Dendritic cell treated with granulocyte-macrophage colony-stimulating factor and Interleukin-4, amounts not matched to agents 40 ng/mL and 50 ng/mL, for 4 days (primary cell): ENCODE data around the gene SDHAF3.
"Not testable (repeated sequence)": the region's sequence is repeated elsewhere in the genome, so short reads cannot be mapped to it uniquely, and the experiment has no call there.

Source experiments
- H3K27ac Mint-ChIP-seq: one replicate; pipeline ENCODE4 v1.8.0; 2022; ENCODE audit warnings: mild to moderate bottlenecking, mixed read lengths
- H3K27me3 Mint-ChIP-seq: one replicate; pipeline ENCODE4 v1.8.0; 2022; ENCODE audit warnings: mild to moderate bottlenecking, mixed read lengths
- H3K36me3 Mint-ChIP-seq: one replicate; pipeline ENCODE4 v1.8.0; 2022; ENCODE audit warnings: low read depth, mixed read lengths
- H3K4me1 Mint-ChIP-seq: one replicate; pipeline ENCODE4 v1.8.0; 2022; ENCODE audit warnings: low read depth, mixed read lengths
- H3K4me3 Mint-ChIP-seq: one replicate; pipeline ENCODE4 v1.8.0; 2022; ENCODE audit warnings: mild to moderate bottlenecking, moderate library complexity, mixed read lengths
- H3K9me3 Mint-ChIP-seq: one replicate; pipeline ENCODE4 v1.8.0; 2022; ENCODE audit warnings: mixed read lengths
- intact Hi-C: fragments of 100-400 bp; cut with micrococcal nuclease; formaldehyde crosslinking; loops from one replicate; pipeline ENCODE4 v1.15.0; 2022

Gene SDHAF3

DNA sequence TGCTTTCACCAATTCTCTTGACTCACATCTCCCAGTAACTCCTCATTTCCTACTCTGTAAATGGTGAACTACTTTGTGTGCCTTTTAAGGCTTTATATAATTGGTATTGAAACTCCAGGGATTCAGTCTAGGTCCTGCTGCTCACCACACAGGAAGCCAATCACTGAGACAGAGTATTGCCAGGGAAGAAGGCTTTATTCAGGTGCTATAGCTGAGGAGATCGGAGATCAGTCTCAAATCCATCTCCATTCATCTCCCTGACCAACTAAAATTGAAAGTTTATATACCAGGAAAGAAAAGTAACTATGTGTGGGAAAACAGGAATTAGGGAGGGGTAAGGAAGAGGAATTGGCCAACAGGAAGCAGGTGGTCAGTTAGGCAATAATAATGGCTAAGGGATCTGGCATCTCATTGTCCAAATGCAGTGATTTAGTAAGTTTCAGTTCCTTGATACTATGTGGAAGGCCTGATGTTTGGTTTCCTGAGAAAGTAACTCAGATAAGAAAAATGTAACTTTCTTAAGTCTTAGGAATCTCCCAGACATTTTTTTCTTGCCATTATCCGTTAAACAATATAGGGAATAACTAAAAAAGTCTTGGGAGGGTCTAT, 10.2 kb upstream of the SDHAF3 start:
- Mint-ChIP-seq H3K4me1 (no peaks in the 10 kb centered on the region), H3K4me3 (no peak overlapping the region), H3K9me3 (peaks cover 36% of the 10 kb centered on the region), H3K36me3 (no peaks in the 10 kb centered on the region), H3K27ac (no peak overlapping the region), H3K27me3 (peaks cover 9% of the 10 kb centered on the region)
- intact Hi-C loops: no loop called here

DNA sequence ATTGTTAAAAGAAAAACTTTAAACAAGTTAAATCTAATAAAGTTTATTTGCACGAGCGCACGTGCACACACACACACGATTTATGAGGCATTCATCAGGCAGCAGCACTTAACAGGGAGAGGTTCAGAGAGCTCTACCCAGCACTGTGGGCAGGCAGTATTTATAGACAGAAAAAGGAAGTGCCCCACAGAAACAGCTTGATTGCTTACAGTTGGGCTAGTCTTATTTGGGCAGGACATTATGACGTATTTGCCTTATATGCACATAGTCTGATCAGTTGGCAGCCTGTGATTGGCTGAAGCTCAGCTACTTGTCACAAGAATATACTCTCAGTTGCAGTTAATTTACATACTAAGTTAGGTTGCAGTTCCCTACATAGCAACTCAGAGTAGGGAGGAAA, 1.2 kb upstream of the SDHAF3 start:
- Mint-ChIP-seq H3K9me3 (peaks cover 14% of the 10 kb centered on the region), H3K36me3 (peaks cover 17% of the 10 kb centered on the region), H3K4me3 (no peak overlapping the region), H3K27me3 (peaks cover 2% of the 10 kb centered on the region), H3K4me1 (peaks cover 36% of the 10 kb centered on the region), H3K27ac (peak overlapping the region; percentile 89)
- intact Hi-C loops: loop anchor here (5.0 to 10.0 kb wide), 2 partner anchors 856 to 1168 kb away; partner anchors contain the start of gene BRI3

DNA sequence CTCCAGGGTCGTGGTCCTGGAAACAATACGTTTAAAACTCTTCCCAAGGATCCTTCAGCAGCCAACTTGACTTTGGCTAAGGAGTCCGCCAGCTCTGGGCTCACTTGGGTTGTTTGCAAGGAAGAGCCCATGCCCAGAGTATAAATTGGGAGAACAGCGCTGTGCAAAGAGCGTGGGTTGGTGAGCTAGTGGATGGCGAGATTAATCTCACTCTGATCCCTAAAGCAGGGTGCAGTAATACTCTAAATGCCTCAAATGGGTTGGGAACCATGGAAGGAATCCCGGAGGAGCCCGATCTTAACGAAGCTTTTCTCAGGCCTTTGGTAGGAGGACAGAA, 495 bp upstream of the SDHAF3 start:
- intact Hi-C loops: loop anchor here (5.0 to 10.0 kb wide), 2 partner anchors 855 to 1168 kb away; partner anchors contain the start of gene BRI3
- H3K4me1 Mint-ChIP-seq: peaks cover 36% of the 10 kb centered on the region
- H3K36me3 Mint-ChIP-seq: peaks cover 17% of the 10 kb centered on the region
- no peaks in the 10 kb centered on the region for H3K27me3 Mint-ChIP-seq
- H3K9me3 Mint-ChIP-seq: peaks cover 13% of the 10 kb centered on the region
- peak overlapping the region; percentile 89 for H3K27ac Mint-ChIP-seq
- H3K4me3 Mint-ChIP-seq: peak overlapping the region; percentile 92

DNA sequence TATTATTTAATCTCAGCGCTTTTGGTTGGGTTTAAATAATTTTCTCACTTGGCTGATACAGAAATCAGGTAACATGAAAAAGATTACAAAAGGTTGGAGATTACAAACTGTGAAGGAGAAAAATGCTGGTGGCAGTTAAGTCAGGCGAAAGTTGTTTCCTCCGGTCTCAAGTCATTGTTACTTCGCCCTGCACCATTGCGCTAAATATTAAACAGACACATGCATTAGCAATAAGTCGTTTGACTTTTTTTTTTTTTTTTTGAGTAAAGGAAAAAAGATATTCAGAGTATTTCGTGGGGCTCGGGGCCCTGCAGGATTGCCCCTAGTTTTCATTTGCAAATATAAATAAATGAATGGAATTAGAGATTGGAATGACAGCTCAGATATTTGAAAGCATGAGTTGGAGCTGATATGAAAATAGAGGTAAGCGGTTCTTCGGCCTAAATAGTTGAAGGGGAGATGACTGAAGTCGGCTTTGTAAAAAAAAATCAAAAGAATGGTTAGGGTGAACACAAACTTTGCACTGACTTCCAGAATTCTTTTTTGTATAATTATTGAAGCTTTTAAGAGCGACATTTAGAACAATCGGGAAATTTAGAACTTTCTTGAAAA, 914 bp downstream of the SDHAF3 start:
- Mint-ChIP-seq H3K4me1 (peaks cover 36% of the 10 kb centered on the region), H3K36me3 (peaks cover 17% of the 10 kb centered on the region), H3K27ac (peak overlapping the region; percentile 89), H3K27me3 (no peaks in the 10 kb centered on the region), H3K9me3 (peaks cover 13% of the 10 kb centered on the region), H3K4me3 (peak overlapping the region; percentile 92)
- intact Hi-C loops: loop anchor here (5.0 to 10.0 kb wide), 2 partner anchors 854 to 1166 kb away; partner anchors contain the start of gene BRI3

DNA sequence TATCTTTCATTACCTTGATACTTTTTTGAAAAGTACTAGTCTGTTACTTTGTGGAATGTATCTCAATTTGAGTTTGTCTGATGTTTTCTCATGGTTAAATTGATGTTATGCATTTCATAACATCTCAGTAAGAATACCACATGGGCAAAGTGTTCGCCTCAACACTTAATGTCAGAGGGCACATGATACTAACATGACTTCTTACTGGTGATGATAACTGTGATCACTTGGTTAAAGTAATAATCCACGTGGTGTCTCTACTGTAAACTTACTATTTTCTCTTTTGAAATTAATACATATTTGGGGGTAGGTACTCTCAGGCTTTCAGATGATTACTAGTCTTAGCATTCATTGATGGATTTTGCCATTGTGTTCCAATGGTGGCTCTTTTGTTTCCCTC, 2.2 kb downstream of the SDHAF3 start:
- Mint-ChIP-seq H3K4me3 (no peak overlapping the region), H3K27me3 (no peaks in the 10 kb centered on the region), H3K4me1 (peaks cover 36% of the 10 kb centered on the region), H3K36me3 (peaks cover 17% of the 10 kb centered on the region), H3K27ac (no peak overlapping the region), H3K9me3 (peaks cover 14% of the 10 kb centered on the region)
- intact Hi-C loops: loop anchor here (5.0 to 10.0 kb wide), 2 partner anchors 853 to 1165 kb away; partner anchors contain the start of gene BRI3

DNA sequence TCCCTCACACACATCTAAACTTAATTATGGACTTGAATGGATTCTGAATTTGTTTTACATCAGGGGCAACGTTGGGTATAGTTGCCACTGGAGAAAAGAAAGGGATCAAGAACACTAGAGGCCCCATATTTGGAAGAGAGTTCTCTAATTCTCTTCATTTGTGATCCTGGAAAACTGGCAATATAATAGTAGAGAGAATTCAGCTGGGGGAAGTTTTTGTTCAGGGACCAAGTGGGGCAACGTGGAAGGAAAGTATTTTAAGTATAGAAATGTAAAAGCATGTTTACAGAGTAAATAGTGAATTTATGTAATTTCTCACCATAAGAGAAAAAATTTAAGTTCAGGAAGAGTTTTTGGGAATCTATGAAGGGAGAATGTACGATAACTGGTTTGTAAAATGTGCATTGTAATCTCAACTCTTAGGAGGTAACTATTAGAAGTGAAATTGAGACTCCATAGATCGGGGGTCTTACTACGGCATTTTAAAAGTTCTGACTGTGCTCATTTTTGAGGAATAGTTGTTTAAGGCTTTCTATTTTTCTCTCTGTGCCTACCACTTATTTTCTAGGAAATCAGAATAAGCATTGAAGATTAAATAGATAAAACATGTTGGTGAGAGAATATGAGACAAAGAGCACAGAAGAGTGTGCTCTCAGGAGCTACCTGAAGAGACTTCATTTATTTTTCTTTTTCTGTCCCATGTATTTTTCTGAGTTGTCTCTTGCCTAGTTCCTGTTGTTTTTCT, 3.4 kb downstream of the SDHAF3 start:
- H3K4me1 Mint-ChIP-seq: peaks cover 33% of the 10 kb centered on the region
- no peak overlapping the region for H3K4me3 Mint-ChIP-seq
- H3K36me3 Mint-ChIP-seq: peaks cover 22% of the 10 kb centered on the region
- intact Hi-C loops: no loop called here
- H3K9me3 Mint-ChIP-seq: peaks cover 26% of the 10 kb centered on the region
- no peak overlapping the region for H3K27ac Mint-ChIP-seq
- no peaks in the 10 kb centered on the region for H3K27me3 Mint-ChIP-seq

DNA sequence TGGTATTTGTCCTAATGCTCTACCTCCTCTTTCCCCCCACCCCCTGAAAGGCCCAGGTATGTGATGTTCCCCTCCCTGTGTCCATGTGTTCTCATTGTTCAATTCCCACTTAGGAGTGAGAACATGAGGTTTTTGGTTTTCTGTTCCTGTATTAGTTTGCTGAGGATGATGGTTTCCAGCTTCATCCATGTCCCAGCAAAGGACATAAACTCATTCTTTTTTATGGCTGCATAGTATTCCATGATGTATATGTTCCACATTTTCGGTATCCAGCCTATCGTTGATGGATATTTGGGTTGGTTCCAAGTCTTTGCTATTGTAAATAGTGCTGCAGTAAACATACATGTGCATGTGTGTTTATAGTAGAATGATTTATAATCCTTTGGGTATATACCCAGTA, 5.6 kb downstream of the SDHAF3 start:
- Mint-ChIP-seq H3K9me3 (peaks cover 13% of the 10 kb centered on the region), H3K4me1 (peaks cover 17% of the 10 kb centered on the region)
- H3K27me3 Mint-ChIP-seq, H3K27ac Mint-ChIP-seq, H3K4me3 Mint-ChIP-seq, H3K36me3 Mint-ChIP-seq, intact Hi-C loops: not testable (repeated sequence)

DNA sequence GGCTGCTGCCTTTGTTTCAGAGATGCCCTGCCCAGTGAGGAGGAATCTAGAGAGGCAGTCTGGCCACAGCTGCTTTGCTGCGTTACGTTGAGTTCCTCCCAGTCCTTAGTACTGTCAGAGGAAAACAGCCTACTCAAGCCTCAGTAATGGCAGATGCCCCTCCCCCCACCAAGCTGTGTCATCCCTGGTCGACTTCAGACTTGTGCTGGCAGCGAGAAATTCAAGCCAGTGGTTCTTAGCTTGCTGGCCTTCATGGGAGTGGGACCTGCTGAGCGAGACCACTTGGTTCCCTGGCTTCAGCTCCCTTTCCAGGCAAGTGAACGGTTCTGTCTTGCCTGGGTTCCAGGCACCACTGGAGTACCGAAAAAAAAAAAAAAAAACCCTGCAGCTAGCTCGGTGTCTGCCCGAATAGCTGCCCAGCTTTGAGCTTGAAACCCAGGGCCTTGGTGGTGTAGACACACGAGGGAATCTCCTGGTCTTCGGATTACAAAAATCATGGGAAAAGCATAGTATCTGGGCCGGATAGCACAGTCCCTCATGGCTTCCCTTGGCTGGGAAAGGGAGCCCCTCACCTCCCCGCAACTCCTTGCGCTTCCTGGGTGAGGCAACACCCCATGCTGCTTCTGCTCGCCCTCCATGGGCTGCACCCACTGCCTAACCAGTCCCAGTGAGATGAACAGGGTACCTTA, 9.1 kb downstream of the SDHAF3 start:
- Mint-ChIP-seq H3K9me3 (peaks cover 13% of the 10 kb centered on the region), H3K27me3 (no peaks in the 10 kb centered on the region), H3K27ac (no peak overlapping the region), H3K4me1 (no peaks in the 10 kb centered on the region), H3K36me3 (peaks cover 5% of the 10 kb centered on the region), H3K4me3 (no peak overlapping the region)
- intact Hi-C loops: no loop called here

DNA sequence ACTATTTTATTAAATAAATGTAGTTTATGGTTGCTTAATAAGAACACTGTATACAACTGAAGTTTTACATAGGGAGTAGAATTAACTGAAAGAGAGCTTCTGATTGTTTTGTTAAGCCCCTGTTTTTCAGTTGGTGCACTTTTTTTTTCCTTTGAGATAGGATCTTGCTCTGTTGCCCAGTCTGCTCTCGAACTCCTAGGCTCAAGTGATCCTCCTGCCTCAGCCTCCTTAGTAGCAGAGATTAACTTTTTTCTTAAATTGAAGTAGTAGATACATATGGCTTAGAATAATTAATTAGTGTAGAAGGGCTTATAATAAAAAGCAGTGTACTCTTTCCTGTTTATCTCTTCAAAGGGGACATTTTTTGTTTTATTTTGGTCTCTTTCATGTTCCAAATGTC, 11.2 kb downstream of the SDHAF3 start:
- intact Hi-C loops: no loop called here
- no peaks in the 10 kb centered on the region for H3K4me1 Mint-ChIP-seq

DNA sequence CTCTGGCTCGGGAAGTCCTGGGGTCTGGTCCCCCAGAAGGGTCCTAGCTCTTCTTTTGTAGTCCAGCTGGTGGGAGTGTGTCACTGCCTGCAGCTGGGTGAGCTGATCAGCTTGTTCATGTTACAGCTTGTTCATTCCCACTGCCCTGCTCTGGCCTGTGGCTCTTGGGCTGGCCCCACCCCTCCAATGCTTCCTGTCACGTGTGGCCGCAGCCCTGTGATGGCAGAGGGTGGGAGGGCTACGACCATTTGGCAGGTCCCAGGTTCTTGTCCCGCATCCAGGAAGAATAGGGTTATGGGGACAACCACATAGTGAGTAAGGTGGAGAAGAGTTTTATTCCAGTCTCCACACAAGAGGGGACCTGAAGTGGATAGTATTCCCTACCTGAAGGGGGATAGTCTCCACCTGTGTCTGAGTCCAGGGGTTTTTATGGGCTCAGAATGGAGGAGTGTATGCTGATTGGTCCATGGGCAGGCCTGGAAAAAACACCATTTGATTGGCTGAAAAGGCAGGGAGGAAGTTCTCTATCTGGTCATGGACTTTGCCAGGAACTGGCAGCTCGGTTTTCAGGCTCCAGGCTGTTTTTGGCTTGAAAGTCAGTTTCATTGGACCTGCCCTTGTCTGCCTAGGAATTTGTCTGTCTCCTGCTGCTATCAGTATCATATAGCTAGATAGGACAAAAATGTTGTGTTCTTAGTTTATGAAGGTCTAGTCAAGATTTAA, 13.1 kb downstream of the SDHAF3 start:
- H3K27ac Mint-ChIP-seq: no peak overlapping the region
- no peaks in the 10 kb centered on the region for H3K4me1 Mint-ChIP-seq
- H3K27me3 Mint-ChIP-seq: no peaks in the 10 kb centered on the region
- intact Hi-C loops: no loop called here
- peaks cover 3% of the 10 kb centered on the region for H3K9me3 Mint-ChIP-seq
- H3K36me3 Mint-ChIP-seq: no peaks in the 10 kb centered on the region
- H3K4me3 Mint-ChIP-seq: no peak overlapping the region

More for the DNA sequence above, 11.2 kb downstream of the SDHAF3 start:
- peaks cover 13% of the 10 kb centered on the region for H3K9me3 Mint-ChIP-seq
- H3K27ac Mint-ChIP-seq: no peak overlapping the region
- H3K36me3 Mint-ChIP-seq: peaks cover 5% of the 10 kb centered on the region
- H3K4me3 Mint-ChIP-seq: no peak overlapping the region
- no peaks in the 10 kb centered on the region for H3K27me3 Mint-ChIP-seq

DNA sequence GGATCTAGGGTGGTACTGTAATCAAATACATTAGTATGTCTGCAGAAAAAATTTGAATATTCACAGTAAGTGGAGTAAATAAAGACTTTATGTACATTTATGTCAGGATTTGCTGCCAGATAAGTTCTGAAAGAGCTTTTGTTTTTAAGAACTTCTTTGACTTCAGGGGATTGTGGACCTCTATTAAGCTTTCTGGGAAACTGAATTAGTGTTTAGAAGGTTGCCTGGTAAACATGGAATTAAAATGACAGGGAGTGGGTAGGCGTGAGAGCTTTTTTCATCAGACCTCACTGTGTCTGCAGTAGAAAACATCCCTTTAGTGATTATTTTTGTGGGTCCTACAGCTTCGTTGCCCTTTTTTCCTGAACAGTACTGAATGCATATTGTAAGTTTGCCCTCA, 15.7 kb downstream of the SDHAF3 start:
- Mint-ChIP-seq H3K4me1 (no peaks in the 10 kb centered on the region), H3K27ac (no peak overlapping the region), H3K4me3 (no peak overlapping the region), H3K27me3 (no peaks in the 10 kb centered on the region), H3K9me3 (no peaks in the 10 kb centered on the region), H3K36me3 (peaks cover 5% of the 10 kb centered on the region)
- intact Hi-C loops: no loop called here

DNA sequence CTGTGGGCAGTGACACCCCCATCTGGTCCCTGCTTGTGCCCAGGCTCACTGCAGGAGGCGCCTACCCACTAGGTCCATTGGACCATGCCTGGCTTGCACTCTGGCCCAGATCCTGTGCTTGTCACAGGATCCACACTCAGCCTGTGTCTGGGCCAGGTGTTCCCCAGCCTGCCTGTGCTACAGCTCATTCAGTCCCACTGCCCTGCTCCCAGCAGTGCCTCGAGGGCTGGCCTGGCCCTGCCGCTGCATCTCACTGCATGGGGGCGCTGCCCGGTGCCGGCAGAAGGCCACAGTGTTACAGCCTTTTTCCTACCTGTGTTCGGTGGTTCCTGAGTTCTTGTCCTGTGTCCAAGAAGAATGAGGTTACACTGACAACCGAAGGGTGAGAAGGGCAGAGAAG, 21.3 kb downstream of the SDHAF3 start:
- Mint-ChIP-seq H3K9me3 (peaks cover 32% of the 10 kb centered on the region), H3K27ac (no peak overlapping the region), H3K27me3 (no peaks in the 10 kb centered on the region), H3K4me3 (no peak overlapping the region), H3K36me3 (peaks cover 35% of the 10 kb centered on the region), H3K4me1 (no peaks in the 10 kb centered on the region)
- intact Hi-C loops: no loop called here

DNA sequence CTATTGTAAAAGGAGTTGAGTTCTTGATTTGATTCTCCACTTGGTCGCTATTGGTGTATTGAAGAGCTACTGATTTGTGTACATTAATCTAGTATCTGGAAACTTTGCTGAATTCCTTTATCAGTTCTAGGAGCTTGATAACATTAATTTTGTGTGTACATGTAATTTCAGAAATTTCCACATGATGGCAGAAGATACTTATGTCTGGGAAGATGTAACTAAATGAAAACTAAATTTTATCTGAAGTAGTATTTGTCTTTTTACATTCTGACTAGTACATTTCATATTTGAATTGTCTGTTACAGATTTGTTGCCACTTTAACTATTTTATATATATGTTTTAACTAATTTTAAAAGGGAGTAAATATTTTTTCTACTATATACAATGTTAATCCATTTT, 27.6 kb downstream of the SDHAF3 start:
- Mint-ChIP-seq H3K27me3 (no peaks in the 10 kb centered on the region), H3K36me3 (peaks cover 21% of the 10 kb centered on the region), H3K27ac (no peak overlapping the region), H3K4me1 (no peaks in the 10 kb centered on the region), H3K9me3 (peaks cover 17% of the 10 kb centered on the region), H3K4me3 (no peak overlapping the region)
- intact Hi-C loops: loop anchor here (2.0 kb wide), 2 partner anchors 34 to 690 kb away; no protein-coding TSS in a partner anchor
